ENCODE data around the gene NDEL1.

NDEL1 gene

DNA sequence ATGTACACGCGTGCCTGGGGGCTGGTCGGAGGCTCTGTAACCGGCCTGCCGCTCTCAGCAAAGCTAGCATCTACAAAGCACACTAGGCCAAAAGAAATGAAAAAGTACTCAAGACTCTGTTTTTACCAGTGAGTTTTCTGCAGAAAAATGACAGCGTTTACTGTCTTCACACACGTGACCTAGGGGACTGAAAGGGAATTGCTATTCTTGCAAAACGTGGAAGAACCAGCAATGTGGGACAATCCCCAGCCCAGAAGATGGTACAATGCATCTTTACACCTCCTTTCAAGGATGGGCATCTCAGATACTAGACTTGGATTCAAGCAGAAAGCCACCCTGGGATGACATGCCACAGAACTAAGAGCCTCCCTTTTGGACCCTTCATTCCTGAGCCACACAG is 41.5 kb downstream of the NDEL1 start:
- Histone ChIP-seq H3K9ac (ENCODE audit: low read length) (no peak overlapping the region), H3K9me2 (ENCODE audit: low read depth, low read length) (no peaks in the 10 kb centered on the region), H3K4me3 (ENCODE audit: low read depth, low read length, poor library complexity, severe bottlenecking) (no peak overlapping the region), H3F3A (ENCODE audit: insufficient read depth, low read length) (no peaks in the 10 kb centered on the region), H2AFZ (ENCODE audit: low read length) (no peak overlapping the region), H3K79me2 (ENCODE audit: insufficient read depth, low read length) (no peaks in the 10 kb centered on the region), H3K4me1 (ENCODE audit: insufficient read depth, low read length, severe bottlenecking) (no peaks in the 10 kb centered on the region), H3K9me3 (ENCODE audit: low read length) (no peaks in the 10 kb centered on the region), H4K20me1 (ENCODE audit: insufficient read depth, low read length) (no peaks in the 10 kb centered on the region), H3K4me2 (ENCODE audit: low read length) (no peak overlapping the region), H3K27me3 (ENCODE audit: insufficient read depth, low read length) (no peaks in the 10 kb centered on the region), H3K27ac (ENCODE audit: low read depth, low read length, poor library complexity, severe bottlenecking) (no peak overlapping the region), H3K36me3 (ENCODE audit: insufficient read depth, low read length) (peaks cover 80% of the 10 kb centered on the region)
- TF ChIP-seq, protein P1, sequence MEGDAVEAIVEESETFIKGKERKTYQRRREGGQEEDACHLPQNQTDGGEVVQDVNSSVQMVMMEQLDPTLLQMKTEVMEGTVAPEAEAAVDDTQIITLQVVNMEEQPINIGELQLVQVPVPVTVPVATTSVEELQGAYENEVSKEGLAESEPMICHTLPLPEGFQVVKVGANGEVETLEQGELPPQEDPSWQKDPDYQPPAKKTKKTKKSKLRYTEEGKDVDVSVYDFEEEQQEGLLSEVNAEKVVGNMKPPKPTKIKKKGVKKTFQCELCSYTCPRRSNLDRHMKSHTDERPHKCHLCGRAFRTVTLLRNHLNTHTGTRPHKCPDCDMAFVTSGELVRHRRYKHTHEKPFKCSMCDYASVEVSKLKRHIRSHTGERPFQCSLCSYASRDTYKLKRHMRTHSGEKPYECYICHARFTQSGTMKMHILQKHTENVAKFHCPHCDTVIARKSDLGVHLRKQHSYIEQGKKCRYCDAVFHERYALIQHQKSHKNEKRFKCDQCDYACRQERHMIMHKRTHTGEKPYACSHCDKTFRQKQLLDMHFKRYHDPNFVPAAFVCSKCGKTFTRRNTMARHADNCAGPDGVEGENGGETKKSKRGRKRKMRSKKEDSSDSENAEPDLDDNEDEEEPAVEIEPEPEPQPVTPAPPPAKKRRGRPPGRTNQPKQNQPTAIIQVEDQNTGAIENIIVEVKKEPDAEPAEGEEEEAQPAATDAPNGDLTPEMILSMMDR (IDR thresholded peaks at IDR 0.05; ENCODE audit: low read length) = no peak
- no peak for TF ChIP-seq EZH2 (IDR thresholded peaks at IDR 0.05; ENCODE audit: borderline replicate concordance, low read length)

DNA sequence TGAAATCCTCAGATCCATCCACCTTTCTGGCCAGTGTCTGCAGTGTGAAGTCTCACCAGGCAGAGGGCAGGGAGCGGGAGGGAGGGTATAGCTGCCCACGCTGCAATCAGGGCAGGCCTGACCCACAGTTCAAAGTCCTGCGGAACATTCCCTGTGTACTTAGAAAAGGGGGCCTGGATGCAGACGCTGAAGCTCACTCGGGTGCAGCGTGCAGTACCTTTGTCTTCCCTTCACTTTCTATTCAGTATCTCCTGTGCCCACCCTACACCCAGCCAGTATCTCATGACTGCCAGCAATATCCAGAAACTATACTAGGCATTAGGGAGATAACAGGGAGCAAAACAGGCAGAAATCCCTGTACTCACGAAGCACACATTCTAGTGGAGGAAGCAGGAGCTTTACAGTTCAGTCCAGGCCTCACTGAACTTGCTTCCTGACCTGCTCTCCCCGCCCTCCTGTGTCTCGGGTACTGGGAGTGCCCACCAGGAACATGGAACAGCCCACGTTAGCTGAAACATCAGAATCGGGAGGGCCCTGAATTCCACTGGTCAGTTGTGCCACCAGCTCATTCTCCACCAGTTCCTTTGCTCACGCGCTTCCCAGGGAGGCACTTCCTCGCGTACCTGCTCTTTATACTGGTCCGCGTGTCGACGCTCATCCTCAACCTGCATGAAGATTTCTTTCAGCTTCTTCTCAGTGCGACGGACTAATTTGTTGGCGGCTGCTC is 42.2 kb downstream of the NDEL1 start:
- H3K4me1 ChIP-seq (ENCODE audit: insufficient read depth, low read length, severe bottlenecking) = no peaks in the 10 kb centered on the region
- H3K4me3 ChIP-seq (ENCODE audit: low read depth, low read length, poor library complexity, severe bottlenecking) = no peak overlapping the region
- no peak overlapping the region for H3K4me2 ChIP-seq (ENCODE audit: low read length)
- TF ChIP-seq EZH2 (IDR thresholded peaks at IDR 0.05; ENCODE audit: borderline replicate concordance, low read length) = no peak
- TF ChIP-seq, protein P1 (IDR thresholded peaks at IDR 0.05; ENCODE audit: low read length) = no peak
- peaks cover 87% of the 10 kb centered on the region for H3K36me3 ChIP-seq (ENCODE audit: insufficient read depth, low read length)
- no peaks in the 10 kb centered on the region for H3K27me3 ChIP-seq (ENCODE audit: insufficient read depth, low read length)
- no peaks in the 10 kb centered on the region for H3K79me2 ChIP-seq (ENCODE audit: insufficient read depth, low read length)
- H3F3A ChIP-seq (ENCODE audit: insufficient read depth, low read length) = no peaks in the 10 kb centered on the region
- H4K20me1 ChIP-seq (ENCODE audit: insufficient read depth, low read length) = no peaks in the 10 kb centered on the region
- H3K9me2 ChIP-seq (ENCODE audit: low read depth, low read length) = no peaks in the 10 kb centered on the region
- no peak overlapping the region for H3K27ac ChIP-seq (ENCODE audit: low read depth, low read length, poor library complexity, severe bottlenecking)
- H2AFZ ChIP-seq (ENCODE audit: low read length) = no peak overlapping the region
- no peak overlapping the region for H3K9ac ChIP-seq (ENCODE audit: low read length)
- H3K9me3 ChIP-seq (ENCODE audit: low read length) = no peaks in the 10 kb centered on the region

DNA sequence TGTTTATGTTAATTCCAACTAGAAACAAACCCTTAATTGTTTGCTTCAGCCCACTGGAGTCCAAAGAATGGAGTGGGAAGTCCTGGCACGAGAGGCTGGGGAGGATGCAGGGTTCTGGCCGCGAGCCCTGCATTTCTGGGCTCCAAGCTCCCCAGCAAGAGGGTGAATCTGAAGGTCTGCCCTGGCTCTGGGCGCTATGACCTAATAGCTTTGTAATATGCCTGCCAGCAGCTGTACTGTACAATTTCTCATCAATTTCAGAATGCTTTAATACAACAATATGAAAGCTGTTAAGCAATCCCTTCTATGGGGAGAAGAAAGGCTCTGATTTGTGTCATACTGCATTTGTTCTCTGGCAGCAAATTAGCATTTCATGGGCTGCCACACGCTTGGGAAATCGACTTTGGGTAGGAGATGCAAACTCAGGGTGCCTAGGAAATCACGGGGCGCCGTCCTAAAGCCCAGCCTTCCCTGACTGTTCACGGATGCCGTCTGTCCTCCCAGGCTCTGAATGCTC is 43.8 kb downstream of the NDEL1 start:
- no peak overlapping the region for H3K4me2 ChIP-seq (ENCODE audit: low read length)
- H3F3A ChIP-seq (ENCODE audit: insufficient read depth, low read length) = no peaks in the 10 kb centered on the region
- no peak overlapping the region for H3K27ac ChIP-seq (ENCODE audit: low read depth, low read length, poor library complexity, severe bottlenecking)
- no peaks in the 10 kb centered on the region for H3K79me2 ChIP-seq (ENCODE audit: insufficient read depth, low read length)
- no peaks in the 10 kb centered on the region for H3K9me3 ChIP-seq (ENCODE audit: low read length)
- no peak overlapping the region for H2AFZ ChIP-seq (ENCODE audit: low read length)
- no peak for TF ChIP-seq EZH2 (IDR thresholded peaks at IDR 0.05; ENCODE audit: borderline replicate concordance, low read length)
- TF ChIP-seq, protein P1 (IDR thresholded peaks at IDR 0.05; ENCODE audit: low read length) = no peak
- H3K9ac ChIP-seq (ENCODE audit: low read length) = no peak overlapping the region
- no peak overlapping the region for H3K4me3 ChIP-seq (ENCODE audit: low read depth, low read length, poor library complexity, severe bottlenecking)
- H3K36me3 ChIP-seq (ENCODE audit: insufficient read depth, low read length) = peaks cover 92% of the 10 kb centered on the region
- no peaks in the 10 kb centered on the region for H3K9me2 ChIP-seq (ENCODE audit: low read depth, low read length)
- H3K27me3 ChIP-seq (ENCODE audit: insufficient read depth, low read length) = no peaks in the 10 kb centered on the region
- H3K4me1 ChIP-seq (ENCODE audit: insufficient read depth, low read length, severe bottlenecking) = no peaks in the 10 kb centered on the region
- H4K20me1 ChIP-seq (ENCODE audit: insufficient read depth, low read length) = no peaks in the 10 kb centered on the region
